Omental fat pad (tissue), 4 donors: ENCODE data around the gene PDLIM1. TPM values are rescaled to one million over a fixed set of nuclear protein-coding genes. Genes with fewer than 3 reads are reported as not detected.

ENCODE experiments used
- ATAC-seq: fragments of 150-250 bp; one replicate; pipeline ENCODE4 v1.9.1; 2016; ENCODE audit warnings: mild to moderate bottlenecking, moderate library complexity; ENCODE audit not compliant: low FRiP score
- DNase-seq: peaks from one replicate; pipeline ENCODE4 v3.0.0-alpha.2; 2019; ENCODE audit warnings: low spot score
- total RNA-seq, 4 donors: library from RNA; depleted of rRNA; stranded (reverse); fragments of >200 nt; gene quantifications; one replicate each; pipeline ENCODE4 v1.1.0, GENCODE V29; 2016
- TF ChIP-seq, protein P1 (sequence below), 3 donors: fragments of 450-650 bp; IDR thresholded peaks; one replicate each; pipeline ENCODE4 v1.5.1; 2016 to 2017; ENCODE audit warnings: antibody characterized with exemption in 3 of 3, mild to moderate bottlenecking in 3 of 3, moderate library complexity in 2 of 3

Gene PDLIM1
- total RNA-seq, 4 donors from 2014 or later, result 85.6 to 175 (median 122) TPM

DNA sequence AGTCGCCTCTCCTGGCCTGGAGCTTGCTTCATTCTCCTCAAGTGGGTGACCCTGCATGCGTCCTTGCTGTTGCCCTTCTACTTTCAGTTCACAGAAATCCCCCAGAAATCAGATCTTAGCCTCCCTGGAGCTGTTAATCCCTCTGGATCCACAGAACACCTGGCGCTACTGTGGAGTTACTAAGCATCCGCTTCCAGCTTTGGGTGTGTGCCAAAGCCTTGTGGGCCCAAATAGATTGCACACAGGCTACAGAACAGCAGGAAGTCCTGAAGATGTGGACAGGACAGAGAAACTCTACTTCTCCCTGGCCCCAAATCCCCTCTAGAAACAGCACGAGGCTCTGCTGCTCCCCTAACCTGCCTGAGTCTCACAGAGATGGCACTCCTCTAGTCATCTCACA, 36.6 kb upstream of the PDLIM1 start:
- ATAC-seq (no peak), DNase-seq (no peak)
- TF ChIP-seq, protein P1, sequence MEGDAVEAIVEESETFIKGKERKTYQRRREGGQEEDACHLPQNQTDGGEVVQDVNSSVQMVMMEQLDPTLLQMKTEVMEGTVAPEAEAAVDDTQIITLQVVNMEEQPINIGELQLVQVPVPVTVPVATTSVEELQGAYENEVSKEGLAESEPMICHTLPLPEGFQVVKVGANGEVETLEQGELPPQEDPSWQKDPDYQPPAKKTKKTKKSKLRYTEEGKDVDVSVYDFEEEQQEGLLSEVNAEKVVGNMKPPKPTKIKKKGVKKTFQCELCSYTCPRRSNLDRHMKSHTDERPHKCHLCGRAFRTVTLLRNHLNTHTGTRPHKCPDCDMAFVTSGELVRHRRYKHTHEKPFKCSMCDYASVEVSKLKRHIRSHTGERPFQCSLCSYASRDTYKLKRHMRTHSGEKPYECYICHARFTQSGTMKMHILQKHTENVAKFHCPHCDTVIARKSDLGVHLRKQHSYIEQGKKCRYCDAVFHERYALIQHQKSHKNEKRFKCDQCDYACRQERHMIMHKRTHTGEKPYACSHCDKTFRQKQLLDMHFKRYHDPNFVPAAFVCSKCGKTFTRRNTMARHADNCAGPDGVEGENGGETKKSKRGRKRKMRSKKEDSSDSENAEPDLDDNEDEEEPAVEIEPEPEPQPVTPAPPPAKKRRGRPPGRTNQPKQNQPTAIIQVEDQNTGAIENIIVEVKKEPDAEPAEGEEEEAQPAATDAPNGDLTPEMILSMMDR (IDR thresholded peaks at IDR 0.05), result no peak

DNA sequence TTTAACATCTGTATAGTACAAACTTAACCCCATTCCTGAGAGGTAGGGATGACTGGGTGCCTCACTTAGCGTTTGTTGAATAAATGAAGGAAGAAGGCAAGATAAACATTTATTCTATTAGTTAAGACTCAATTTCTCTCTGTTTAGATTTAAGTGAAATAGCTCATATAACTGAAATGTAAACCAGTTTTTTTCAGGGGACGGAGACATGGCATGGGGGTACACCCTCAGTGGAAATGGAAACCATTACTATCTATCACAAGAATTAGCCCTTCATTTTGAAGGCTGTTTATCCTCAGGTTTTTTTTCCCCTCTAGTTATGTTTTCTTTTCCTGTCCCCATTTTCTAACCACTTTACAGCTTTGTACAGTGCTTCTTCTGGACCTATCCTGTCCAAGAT, 35.6 kb upstream of the PDLIM1 start:
- no peak for DNase-seq
- no peak for ATAC-seq
- TF ChIP-seq, protein P1 (IDR thresholded peaks at IDR 0.05), result no peak

DNA sequence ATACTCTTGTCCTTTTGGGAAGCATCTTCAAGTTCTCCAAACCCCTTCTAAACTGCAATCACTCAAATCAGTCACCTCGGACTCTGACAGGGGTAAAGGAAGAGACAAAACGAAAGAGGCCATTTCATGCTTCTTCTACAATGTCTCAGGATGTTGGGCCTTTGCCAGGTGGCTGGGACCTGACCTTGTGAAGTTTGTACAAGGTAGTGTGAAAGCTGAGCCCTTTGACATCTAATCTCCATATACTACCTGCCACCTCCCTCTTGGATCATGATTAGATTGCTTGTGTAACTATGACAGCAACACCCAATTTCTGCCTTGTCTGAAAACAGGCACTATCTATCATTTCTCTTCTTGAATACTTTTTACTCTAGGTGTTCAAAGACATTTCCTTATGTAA, 35.1 kb upstream of the PDLIM1 start:
- ATAC-seq, result no peak
- DNase-seq, result no peak
- TF ChIP-seq, protein P1 (IDR thresholded peaks at IDR 0.05), result no peak

DNA sequence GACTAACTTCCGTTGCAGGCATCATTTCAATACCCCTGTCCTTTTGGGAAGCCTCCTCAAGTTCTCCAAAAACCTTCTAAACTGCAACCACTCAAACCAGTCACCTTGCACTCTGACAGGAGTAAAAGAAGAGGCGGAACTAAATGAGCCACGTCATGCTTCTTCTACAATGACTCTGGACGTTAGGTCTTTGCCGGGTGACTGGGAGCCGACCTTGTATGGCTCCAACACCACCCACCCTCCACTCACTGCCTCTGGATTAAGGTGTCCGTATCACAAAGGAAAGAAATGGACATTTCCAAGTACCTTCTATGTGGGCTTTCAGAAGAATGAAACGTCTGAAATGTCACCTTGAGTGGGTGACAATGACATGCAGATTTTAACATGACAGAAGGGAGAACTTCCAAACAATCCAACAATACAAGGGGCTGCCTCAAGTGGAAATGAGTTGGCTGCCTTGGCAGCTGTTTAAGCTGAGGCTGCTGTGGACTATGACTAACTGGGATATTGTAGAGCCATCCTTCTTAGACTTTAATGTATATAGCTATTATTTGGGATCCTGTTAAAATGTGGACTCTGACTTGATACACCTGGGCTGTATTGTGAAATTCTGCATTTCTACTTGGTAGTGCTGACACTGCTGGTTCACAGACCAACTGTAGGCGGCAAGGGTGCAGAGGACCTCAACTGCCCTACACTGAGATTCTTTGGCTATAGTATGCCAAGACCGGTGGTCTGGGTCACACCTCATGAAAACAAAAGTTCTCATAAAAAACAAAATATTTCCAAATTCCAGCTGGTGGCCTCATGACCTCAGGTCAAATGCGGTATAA, 33.8 kb upstream of the PDLIM1 start:
- TF ChIP-seq, protein P1 (IDR thresholded peaks at IDR 0.05), result no peak
- DNase-seq (no peak), ATAC-seq (no peak)

DNA sequence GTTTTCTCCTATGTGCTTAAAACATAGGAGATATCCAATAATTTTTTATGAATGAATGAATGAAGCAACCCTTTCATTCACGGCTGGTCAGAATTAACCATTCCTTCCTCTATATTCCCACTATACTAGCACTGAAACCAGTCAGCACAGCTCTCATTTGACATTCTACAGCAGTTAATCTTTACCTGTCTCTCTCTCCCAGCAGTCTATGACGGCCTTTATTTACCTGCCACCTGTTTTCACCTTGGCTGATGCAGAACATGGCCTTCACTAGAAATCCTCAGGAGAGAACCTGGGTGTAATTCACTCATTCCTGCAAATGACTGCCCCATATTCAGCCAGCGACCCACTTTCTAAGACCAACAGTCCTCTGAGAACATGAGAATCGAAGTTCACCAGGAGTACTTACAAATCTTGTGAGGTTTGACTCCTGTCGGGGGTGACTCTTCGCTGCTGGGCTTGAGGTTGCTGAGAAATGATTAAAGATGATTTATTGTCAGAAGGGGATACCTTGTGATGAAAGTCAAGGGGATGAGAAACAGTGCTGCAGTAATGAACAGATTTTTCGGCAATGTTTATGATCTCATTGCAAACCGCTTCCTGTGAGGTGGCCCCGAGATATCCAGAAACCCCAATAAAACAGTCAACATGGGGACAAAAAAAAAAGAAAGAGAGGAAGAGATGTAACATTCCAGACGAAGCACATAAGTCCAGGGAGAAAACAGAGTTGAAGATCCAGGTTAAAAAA, 30.9 kb upstream of the PDLIM1 start:
- ATAC-seq, result no peak
- DNase-seq, result no peak
- TF ChIP-seq, protein P1 (IDR thresholded peaks at IDR 0.05), result no peak

DNA sequence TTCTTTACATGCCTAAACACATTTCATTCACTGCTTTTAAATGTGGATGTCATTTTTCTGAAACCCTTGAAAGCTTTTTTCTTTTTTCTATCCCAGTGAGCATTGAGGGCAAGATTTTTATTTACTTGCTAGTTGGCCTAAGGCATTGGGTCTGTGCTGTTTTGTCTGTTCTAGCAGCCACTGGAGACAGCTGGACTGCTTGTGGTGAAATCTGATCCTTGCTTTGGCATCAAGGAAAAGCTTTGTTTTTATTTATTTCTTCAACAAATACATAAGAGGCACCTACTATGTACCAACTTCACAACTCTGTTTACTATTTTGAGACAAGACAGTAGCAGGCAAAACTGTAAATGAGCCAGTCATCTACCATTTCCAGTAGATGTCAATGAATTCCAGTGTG, 28.4 kb upstream of the PDLIM1 start:
- TF ChIP-seq, protein P1 (IDR thresholded peaks at IDR 0.05), result no peak
- DNase-seq (no peak), ATAC-seq (no peak)
